ENCODE measurements around the gene PDGFB. TPM values are rescaled to one million over a fixed set of nuclear protein-coding genes. Genes with fewer than 3 reads are reported as not detected.

The PDGFB gene
- total RNA-seq, 1 donor from 2014 or later: 27.3 TPM

DNA sequence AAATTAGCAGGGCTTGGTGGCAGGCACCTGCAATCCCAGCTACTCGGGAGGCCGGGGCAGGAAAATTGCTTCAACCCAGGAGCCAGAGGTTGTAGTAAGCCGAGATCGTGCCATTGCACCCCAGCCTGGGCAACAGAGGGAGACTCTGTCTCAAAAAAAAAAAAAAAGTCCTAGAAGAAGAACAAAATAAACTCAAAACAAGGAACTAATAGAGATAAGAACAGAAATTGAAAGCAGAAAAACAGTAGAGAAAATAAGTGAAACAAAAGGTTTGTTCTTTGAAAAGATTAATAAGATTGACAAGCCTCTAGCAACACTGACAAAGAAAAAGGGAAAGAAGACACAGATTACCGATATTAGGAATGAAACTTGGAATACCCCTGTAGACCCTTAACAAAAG, 47.2 kb downstream of the PDGFB start:
- Histone ChIP-seq H3K4me1 (ENCODE audit: insufficient read depth, low read length) (no peaks in the 10 kb centered on the region), H3K4me2 (ENCODE audit: low read length) (no peak overlapping the region), H3K27ac (ENCODE audit: low read depth, low read length) (no peak overlapping the region), H3K36me3 (ENCODE audit: insufficient read depth, low read length) (no peaks in the 10 kb centered on the region), H4K20me1 (ENCODE audit: insufficient read depth, low read length) (no peaks in the 10 kb centered on the region), H3K9me3 (ENCODE audit: insufficient read depth, low read depth, low read length) (peaks cover 3% of the 10 kb centered on the region), H3K9ac (ENCODE audit: low read length) (no peak overlapping the region), H2AFZ (ENCODE audit: low read depth, low read length) (no peak overlapping the region), H3K4me3 (ENCODE audit: insufficient read depth, low read depth, low read length) (no peak overlapping the region), H3K79me2 (ENCODE audit: insufficient read depth, low read length) (no peaks in the 10 kb centered on the region), H3K27me3 (ENCODE audit: insufficient read depth, low read length) (no peaks in the 10 kb centered on the region)
- Mint-ChIP-seq H3K4me3 (ENCODE audit: unreplicated experiment) (no peak overlapping the region), H3K27me3 (ENCODE audit: low read depth, unreplicated experiment) (no peaks in the 10 kb centered on the region), H3K36me3 (ENCODE audit: low read depth, unreplicated experiment) (peaks cover 4% of the 10 kb centered on the region), H3K9me3 (ENCODE audit: unreplicated experiment) (peaks cover 15% of the 10 kb centered on the region), H3K27ac (ENCODE audit: unreplicated experiment) (no peak overlapping the region), H3K4me1 (ENCODE audit: low read depth, unreplicated experiment) (no peaks in the 10 kb centered on the region)
- TF ChIP-seq CTCF (IDR thresholded peaks at IDR 0.05; ENCODE audit: insufficient read depth, low read depth, low read length) (no peak), EZH2 (IDR thresholded peaks at IDR 0.05; ENCODE audit: insufficient read depth, low read length) (no peak)
- DNase-seq (ENCODE audit: low read depth): no peak
- no peak for FAIRE-seq

DNA sequence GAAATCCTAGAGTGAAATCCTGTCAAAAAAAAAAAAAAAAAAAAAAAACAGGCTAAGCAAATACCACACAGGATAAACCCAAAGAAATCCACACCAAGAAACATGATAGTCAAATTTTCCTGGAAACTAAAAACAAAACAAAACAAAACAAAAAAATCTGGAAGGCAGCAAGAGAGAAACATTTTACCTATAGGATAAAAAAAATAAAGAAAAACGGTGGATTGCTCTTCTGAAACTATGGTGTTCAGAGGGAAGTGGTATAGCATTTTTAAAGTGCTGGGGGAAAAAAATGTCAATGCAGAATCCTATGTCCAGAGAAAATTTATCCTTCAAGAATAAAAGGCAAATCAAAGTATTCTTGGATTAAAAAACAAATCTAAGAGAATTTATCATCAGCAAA, 50.7 kb downstream of the PDGFB start:
- Histone ChIP-seq H4K20me1 (ENCODE audit: insufficient read depth, low read length) (no peaks in the 10 kb centered on the region), H3K79me2 (ENCODE audit: insufficient read depth, low read length) (no peaks in the 10 kb centered on the region), H3K4me3 (ENCODE audit: insufficient read depth, low read depth, low read length) (no peak overlapping the region), H2AFZ (ENCODE audit: low read depth, low read length) (no peak overlapping the region), H3K9ac (ENCODE audit: low read length) (no peak overlapping the region), H3K27me3 (ENCODE audit: insufficient read depth, low read length) (no peaks in the 10 kb centered on the region), H3K36me3 (ENCODE audit: insufficient read depth, low read length) (no peaks in the 10 kb centered on the region), H3K4me1 (ENCODE audit: insufficient read depth, low read length) (no peaks in the 10 kb centered on the region), H3K9me3 (ENCODE audit: insufficient read depth, low read depth, low read length) (peaks cover 3% of the 10 kb centered on the region), H3K27ac (ENCODE audit: low read depth, low read length) (no peak overlapping the region), H3K4me2 (ENCODE audit: low read length) (no peak overlapping the region)
- Mint-ChIP-seq H3K4me1 (ENCODE audit: low read depth, unreplicated experiment) (no peaks in the 10 kb centered on the region), H3K4me3 (ENCODE audit: unreplicated experiment) (no peak overlapping the region), H3K27me3 (ENCODE audit: low read depth, unreplicated experiment) (peaks cover 4% of the 10 kb centered on the region), H3K9me3 (ENCODE audit: unreplicated experiment) (peaks cover 8% of the 10 kb centered on the region), H3K36me3 (ENCODE audit: low read depth, unreplicated experiment) (peaks cover 2% of the 10 kb centered on the region), H3K27ac (ENCODE audit: unreplicated experiment) (no peak overlapping the region)
- FAIRE-seq (no peak), DNase-seq (ENCODE audit: low read depth) (no peak)
- TF ChIP-seq EZH2 (IDR thresholded peaks at IDR 0.05; ENCODE audit: insufficient read depth, low read length) (no peak), CTCF (IDR thresholded peaks at IDR 0.05; ENCODE audit: insufficient read depth, low read depth, low read length) (no peak)

- H3K27me3 Mint-ChIP-seq (ENCODE audit: low read depth, unreplicated experiment): peaks cover 4% of the 10 kb centered on the region
- no peak for FAIRE-seq
These were observed 56.0 kb downstream of the PDGFB start for GRCh38 chr22:39188809-39189208.

More at GRCh38 chr22:39188809-39189208, 56.0 kb downstream of the PDGFB start:
- no peaks in the 10 kb centered on the region for H3K36me3 ChIP-seq (ENCODE audit: insufficient read depth, low read length)
- H2AFZ ChIP-seq (ENCODE audit: low read depth, low read length): no peak overlapping the region
- H3K4me1 ChIP-seq (ENCODE audit: insufficient read depth, low read length): no peaks in the 10 kb centered on the region
- no peaks in the 10 kb centered on the region for H3K9me3 ChIP-seq (ENCODE audit: insufficient read depth, low read depth, low read length)
- TF ChIP-seq CTCF (IDR thresholded peaks at IDR 0.05; ENCODE audit: insufficient read depth, low read depth, low read length): no peak
- TF ChIP-seq EZH2 (IDR thresholded peaks at IDR 0.05; ENCODE audit: insufficient read depth, low read length): no peak
- DNase-seq (ENCODE audit: low read depth): no peak
- H3K27ac Mint-ChIP-seq (ENCODE audit: unreplicated experiment): no peak overlapping the region
- no peaks in the 10 kb centered on the region for H3K79me2 ChIP-seq (ENCODE audit: insufficient read depth, low read length)
- H3K27me3 ChIP-seq (ENCODE audit: insufficient read depth, low read length): no peaks in the 10 kb centered on the region
- H3K9me3 Mint-ChIP-seq (ENCODE audit: unreplicated experiment): no peaks in the 10 kb centered on the region
- H3K4me2 ChIP-seq (ENCODE audit: low read length): no peak overlapping the region
- no peak overlapping the region for H3K9ac ChIP-seq (ENCODE audit: low read length)
- peaks cover 2% of the 10 kb centered on the region for H3K4me1 Mint-ChIP-seq (ENCODE audit: low read depth, unreplicated experiment)
- no peaks in the 10 kb centered on the region for H4K20me1 ChIP-seq (ENCODE audit: insufficient read depth, low read length)
- no peak overlapping the region for H3K27ac ChIP-seq (ENCODE audit: low read depth, low read length)
- H3K36me3 Mint-ChIP-seq (ENCODE audit: low read depth, unreplicated experiment): no peaks in the 10 kb centered on the region
- H3K4me3 Mint-ChIP-seq (ENCODE audit: unreplicated experiment): no peak overlapping the region
- no peak overlapping the region for H3K4me3 ChIP-seq (ENCODE audit: insufficient read depth, low read depth, low read length)
